Stimulated activated CD4-positive, alpha-beta T cell treated with anti-CD3 and anti-CD28 coated beads, Interleukin-2, amount 100 ng/mL, for 4 hours (primary cell): ENCODE data around the gene POLDIP2.
"Not testable (repeated sequence)": the region's sequence is repeated elsewhere in the genome, so short reads cannot be mapped to it uniquely, and the experiment has no call there.

Experiments
- DNase-seq: peaks from one replicate; pipeline ENCODE4 v3.0.0-alpha.2; 2020; ENCODE audit warnings: low read depth

The POLDIP2 gene

DNA sequence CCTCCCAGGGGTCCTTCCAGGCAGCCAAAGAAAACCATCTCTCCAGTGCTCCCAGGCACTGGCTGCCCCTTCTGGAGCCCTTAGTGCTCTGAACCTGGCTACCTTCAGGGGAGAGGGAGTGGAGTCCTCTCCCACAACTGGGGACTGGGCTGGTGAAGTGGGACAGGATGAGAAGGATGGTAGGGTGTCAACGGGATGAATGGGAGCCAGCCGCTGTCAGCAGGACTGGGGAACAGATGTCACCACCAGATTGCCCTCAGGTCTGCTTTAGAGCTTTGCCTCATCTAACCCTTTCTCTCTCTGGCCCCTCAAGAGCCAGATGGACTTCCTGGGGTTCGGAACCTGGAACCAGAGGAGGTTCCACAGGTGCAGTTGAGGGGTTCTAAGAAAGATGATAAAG lies 8.2 kb upstream of the POLDIP2 start:
- no peak for DNase-seq

GRCh38 chr17:28364665-28365363 lies 7.5 kb upstream of the POLDIP2 start, which contains the start of gene SEBOX:
SEBOX (minus strand) TSS chr17:28365199; CDS start chr17:28365151, 48 bp downstream.
- DNase-seq, result no peak

DNA sequence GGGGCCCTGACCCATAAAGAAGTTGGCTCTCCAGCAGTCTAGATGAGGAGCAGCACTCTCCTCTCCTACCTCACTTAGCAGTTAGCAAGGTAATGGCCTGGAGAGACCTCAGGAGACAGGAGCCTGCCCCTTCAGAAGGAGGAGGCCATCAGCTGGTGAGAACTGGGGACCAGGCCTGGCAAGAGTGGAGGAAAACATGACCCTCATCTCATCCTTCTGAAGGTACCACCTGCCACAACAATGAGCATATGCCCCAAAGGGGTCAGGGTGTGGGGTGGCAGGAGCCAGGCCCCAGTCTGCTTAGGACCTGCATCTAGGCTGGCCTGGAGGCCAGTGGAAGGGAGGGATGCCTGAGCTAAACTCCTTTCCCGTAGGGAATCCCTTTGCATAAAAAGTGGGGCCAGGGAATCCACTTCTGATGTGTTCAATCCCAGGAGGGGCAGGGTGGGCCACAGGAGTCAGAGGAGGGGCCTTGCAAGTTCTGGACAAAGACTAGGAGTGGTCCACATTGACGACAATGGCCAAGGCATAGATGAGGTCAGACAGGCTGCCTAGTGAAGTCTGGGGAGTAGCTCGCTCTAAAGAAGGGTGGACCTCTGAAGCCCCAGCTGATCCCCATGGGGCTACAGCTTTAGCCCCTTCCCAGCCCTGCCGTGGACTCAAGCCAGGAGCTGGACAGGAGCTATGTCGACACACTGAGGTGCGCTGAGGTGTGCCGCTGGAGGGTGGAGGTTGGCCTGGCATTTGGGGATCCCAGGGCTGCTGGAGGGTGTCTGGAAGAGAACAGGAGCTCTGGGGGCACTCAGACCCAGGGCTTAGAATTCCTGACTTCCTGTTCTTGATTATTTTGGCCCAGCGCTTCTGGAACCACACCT lies 6.7 kb upstream of the POLDIP2 start:
- DNase-seq, result no peak

DNA sequence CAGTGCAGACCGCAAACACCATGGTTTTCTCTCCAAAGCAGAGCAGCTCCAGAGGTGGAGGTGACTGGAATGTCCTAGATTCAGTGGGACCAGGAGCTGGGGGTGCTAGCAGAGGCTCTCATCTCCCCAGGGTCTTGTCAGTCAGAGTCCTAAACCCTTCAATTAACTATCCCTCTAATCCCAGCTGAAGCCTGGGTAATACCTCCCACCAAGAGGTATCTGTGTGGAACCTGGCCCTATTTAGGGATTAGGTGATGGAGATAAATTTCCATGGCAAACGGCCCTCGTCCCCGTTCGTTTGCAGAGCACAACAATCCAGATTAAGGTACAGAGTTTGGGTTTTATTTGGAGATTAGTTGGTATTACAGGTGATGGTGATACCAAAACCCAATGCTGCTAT lies 5.9 kb upstream of the POLDIP2 start:
- no peak for DNase-seq

DNA sequence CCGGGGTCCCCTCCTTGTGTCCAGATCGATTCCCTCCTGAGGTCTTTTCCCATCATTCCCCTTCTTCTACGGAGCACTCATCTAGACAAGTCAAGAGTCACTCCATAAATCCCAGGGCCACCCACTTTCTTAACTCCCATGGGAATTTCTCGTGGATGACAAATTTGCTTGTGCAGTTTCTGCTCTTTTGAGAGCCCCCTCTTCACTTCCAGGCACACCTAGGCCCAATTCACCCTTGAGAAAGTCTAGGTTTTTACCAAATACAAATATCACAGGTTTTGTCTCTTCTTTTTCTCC lies 522 bp upstream of the POLDIP2 start:
- no peak for DNase-seq

DNA sequence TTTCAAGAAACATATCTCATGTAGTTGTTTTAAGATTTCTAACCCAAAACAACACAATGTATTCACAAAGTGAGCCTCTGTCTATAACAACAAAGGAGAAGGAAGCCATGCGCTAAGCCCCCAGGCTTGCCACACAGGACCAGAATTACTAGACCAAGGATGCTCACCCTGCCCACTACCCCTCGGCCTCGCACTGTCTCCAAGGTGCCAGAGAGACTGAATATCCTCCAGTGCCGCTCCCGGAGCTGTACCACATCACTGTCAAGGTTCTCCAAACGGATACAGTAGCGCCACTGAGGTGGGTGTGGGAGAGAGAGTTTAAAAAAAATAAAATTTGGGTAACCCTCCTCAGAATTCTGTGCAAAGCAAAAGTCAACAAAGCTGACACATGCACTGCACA lies 7.1 kb downstream of the POLDIP2 start:
- DNase-seq, result no peak

DNA sequence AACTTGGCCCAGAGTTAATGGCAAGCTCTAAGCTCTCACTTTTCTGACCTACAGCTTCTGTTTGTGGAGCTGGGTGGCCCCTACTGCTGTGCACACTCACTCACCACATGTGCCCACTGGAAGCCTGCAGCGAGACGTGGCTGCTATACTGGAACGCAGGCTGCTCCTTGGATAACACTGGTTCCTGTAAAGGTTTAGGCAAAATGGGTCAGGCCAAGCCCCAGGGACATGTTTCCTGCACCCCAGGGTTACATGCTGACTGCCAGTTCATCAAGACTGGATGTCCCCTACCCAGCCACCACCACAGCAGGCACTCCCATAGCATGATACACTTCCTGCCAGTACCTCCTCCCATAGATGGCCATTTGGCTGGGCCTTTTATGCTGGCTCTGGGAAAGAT lies 8.3 kb downstream of the POLDIP2 start:
- DNase-seq, result no peak

DNA sequence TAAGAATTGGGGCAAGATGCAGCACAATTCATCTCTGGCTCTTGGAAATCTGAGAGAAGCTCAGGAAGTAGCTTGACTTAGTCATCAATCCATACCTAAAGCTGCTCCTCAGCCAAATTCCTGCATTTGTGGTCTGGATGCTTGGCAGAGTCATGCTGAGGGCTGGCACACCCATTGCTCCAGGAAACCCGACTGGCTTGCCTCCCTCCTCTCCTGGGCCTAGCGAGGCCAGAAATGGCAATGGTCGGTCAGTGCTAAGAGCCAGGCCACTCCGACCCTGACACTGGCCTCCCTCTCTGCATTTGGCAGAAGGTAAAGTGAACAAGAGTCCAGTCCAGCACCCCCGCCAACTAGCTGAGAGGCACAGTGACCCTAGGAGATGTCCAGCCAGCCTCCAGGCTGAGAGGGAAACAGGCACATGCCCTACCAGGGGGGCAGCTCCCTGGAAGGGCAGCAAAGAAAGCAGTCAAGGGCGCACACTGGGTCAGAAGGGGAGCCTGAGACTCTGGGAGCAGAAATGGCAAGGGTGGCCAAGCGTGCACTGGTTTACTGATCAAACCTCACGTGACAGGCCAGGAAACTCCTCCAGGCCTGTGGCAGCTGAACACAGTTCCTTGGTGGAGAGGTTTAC lies 10.0 kb downstream of the POLDIP2 start:
- no peak for DNase-seq

GRCh38 chr17:28346746-28347246 lies 10.5 kb downstream of the POLDIP2 start:
- DNase-seq, result no peak

- no peak for DNase-seq
These were observed 11.1 kb downstream of the POLDIP2 start for GRCh38 chr17:28346199-28346580.

DNA sequence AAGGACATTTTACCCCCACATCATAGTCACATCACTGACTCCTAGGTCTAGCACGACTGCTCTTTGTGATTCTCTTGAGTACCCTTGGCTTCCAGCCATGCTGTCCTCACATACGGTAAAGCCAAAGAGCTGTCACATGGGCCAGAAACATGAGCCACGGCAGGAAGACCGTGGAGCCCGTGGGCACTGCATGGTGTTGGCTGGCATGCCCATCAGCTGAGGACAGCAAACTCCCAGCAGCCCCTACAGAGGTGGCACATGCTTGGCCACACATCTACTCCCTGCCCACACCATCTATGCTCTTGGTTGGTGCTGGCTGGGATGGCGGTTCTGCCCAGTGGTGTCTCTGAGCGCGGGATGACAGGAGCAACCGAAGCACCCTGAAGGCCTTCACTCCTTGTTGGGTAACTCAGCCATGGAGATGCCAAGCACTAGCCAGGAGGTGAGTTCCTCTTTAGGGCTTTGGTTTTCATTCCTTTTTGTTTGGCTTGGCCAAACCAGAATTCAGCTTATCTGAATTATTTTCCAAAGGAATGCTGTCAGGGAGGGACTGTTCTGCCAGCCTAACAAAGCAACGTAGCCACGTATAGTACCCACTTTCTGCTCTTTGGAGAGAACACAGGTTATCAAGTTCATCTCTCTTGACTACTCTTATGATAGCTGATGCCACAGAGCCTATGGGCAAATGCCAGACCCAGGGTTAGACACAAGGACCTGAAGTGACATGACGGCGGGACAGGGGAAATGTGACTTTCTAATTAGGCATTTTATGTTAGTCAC lies 11.7 kb downstream of the POLDIP2 start:
- DNase-seq, result no peak

DNA sequence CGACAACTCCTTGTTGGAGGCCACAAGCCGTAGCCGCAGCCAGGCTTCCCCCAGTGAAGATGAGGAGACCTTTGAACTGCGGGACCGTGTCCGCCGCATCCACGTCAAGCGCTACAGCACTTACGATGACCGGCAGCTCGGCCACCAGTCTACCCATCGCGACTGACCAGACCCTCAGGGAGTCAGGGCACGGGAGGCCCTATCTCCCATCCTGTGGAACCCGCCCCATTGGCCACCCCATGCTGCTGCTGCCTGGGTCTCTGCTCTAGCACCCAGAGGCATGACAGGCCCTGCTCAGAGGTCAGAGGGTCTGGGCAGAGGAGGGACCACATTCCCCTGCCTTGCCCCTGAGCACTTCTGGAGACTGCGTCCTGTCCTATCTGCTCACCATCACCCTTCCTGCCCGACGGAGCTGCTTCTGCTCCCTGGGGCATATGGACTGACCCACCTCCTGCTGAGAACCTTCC lies 12.9 kb downstream of the POLDIP2 start:
- no peak for DNase-seq

- no peak for DNase-seq
These were observed 13.3 kb downstream of the POLDIP2 start for GRCh38 chr17:28344011-28344410.

DNA sequence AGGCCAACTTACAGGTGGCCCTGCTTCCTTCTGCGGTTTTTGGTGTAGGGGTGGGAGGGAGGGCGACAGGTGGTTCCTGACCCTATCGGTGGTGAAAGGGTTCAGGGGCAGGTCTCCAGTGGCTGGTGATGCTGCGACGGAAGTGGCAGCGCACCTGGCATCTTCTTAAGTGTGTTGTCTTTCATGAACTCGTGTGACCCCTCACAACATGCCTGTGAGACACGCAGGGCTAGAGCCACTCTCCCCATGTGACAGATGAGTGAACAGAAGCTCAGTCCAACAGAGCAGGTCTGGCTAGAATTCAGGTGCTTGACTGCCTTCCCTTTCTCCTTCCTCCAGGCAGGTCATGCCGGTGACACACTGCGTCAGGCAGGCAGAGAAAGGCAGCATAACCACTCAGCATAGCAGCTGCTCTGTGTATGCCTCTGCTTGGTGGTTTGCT lies 13.8 kb downstream of the POLDIP2 start:
- DNase-seq, result no peak

DNA sequence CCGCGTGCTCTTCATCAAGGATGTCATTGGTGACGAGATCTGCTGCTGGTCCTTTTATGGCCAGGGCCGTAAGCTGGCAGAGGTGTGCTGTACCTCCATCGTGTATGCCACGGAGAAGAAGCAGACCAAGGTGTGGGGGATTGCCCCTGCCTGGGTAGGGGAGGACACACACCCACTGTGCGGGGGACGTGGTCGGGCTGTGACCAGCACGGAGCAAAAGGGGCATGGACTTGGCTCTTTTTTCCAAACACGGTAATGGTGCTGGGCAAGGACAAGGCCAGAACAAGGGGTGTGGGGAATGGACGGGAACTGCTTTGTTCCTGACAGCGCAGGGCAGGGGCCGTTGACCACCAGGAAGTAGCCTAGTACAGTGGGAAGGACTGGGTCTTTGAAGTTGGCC lies 15.0 kb downstream of the POLDIP2 start:
- DNase-seq, result no peak

DNA sequence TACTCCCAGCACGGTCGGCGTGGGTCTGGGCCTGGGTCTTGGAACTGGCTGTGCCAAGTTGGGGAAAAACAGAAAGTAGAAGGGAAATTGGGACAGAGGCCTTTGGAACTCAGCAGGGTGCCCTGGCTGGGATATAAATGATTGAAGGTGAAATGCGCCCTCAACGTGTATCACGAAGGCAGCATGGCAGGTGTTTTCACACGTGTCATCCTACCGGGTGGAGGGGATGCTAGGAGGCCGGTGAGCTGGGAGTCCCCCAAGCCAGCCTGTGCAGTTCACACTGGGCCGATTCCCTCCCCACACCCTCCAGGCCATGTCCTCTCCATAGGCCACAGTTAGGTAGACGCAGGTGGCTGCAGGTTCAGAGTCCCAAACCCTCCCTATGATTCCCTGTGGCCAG lies 15.8 kb downstream of the POLDIP2 start:
- no peak for DNase-seq

DNA sequence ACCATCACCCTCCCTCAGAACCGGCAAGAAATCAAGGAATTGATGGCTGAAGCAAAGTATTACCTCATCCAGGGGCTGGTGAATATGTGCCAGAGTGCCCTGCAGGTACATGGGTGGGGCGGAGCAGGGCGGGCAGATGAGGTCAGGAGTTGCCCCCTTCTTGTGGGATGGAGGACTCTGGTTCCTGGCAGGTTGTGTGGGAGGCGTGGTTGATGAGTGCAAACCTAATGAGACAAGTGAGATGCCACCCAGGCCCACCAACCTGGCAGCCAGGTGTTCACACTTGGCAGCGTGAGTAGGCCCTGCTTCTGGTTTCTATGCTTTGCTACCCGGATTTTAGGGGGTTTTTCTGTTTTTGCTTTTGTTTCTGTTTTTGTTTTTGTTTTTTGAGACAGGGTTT lies 17.0 kb downstream of the POLDIP2 start:
- no peak for DNase-seq

DNA sequence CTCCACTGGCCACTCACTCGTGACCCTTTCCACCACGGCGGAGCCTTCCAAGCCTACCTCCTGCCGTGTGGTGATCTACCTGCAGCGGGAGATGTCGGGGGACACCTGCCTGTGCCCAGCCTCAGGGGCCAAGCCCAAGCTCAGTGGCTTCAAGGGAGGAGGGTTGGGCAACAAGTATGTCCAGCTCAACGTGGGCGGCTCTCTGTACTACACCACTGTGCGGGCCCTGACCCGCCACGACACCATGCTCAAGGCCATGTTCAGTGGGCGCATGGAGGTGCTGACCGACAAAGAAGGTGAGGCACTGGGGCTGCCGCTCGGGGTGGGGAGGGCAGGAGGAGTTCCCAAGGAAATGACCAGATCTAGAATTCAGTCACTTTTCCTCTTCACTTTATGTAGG lies 17.9 kb downstream of the POLDIP2 start:
- no peak for DNase-seq

DNA sequence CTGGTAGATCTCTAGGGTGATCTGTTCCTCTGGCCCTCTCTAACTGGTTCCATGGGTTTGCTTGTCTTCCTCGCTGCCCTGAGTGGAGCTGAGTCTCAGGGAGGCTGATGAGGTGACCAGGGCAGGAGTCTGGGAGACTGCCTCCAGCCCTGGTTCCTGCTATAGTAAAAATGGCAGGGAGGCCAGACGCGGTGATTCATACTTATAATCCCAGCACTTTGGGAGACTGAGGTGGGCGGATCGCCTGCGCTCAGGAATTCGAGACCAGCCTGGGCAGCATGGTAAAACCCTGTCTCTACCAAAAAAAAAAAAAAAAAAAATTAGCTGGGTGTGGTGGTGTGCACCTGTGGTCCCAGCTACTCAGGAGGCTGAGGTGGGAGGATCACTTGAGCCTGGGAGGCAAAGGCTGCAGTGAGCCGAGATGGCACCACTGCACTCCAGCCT lies 18.5 kb downstream of the POLDIP2 start:
- DNase-seq, result not testable (repeated sequence)

- no peak for DNase-seq
These were observed 19.1 kb downstream of the POLDIP2 start for GRCh38 chr17:28338056-28338768.
